H1 (cell line): ENCODE results near the gene C1orf21. TPM values are rescaled to one million over a fixed set of nuclear protein-coding genes. Genes with fewer than 3 reads are reported as not detected.

ENCODE experiments used
- CTCF ChIA-PET: fragments of 300-600 bp; sonication (Branson Sonifier 250); formaldehyde crosslinking; loops from one replicate; lab custom pipeline; 2021; ENCODE audit not compliant: partially characterized antibody; lab: Charles Lee
- POLR2A ChIA-PET: fragments of 300-600 bp; sonication (Branson Sonifier 250); formaldehyde crosslinking; loops from one replicate; lab custom pipeline; 2021; ENCODE audit warnings: inconsistent platforms; ENCODE audit not compliant: partially characterized antibody; lab: Charles Lee
- DNase-seq, 2 experiments: peaks; one replicate each; pipeline versions ENCODE4 v3.0.0 to v3.0.0-alpha.2; 2010 to 2022; ENCODE audit warnings: low spot score in 2 of 2, low read depth in 1 of 2, mixed read lengths in 1 of 2
- FAIRE-seq: peaks from 2 replicates; lab custom pipeline; 2011; peaks lifted over from hg19 to GRCh38; lab: Jason Lieb, UNC
- H2AFZ ChIP-seq: 2 replicates; pipeline ENCODE4 v1.8.1; 2012; ENCODE audit warnings: low read length, inconsistent platforms
- H2AK5ac ChIP-seq: 2 replicates; pipeline ENCODE4 v1.6.1; 2013; ENCODE audit warnings: low read depth, low read length
- H2BK120ac ChIP-seq: replicated peaks from 2 replicates; pipeline ENCODE3; 2013; ENCODE audit warnings: low read depth, low read length, inconsistent platforms
- H2BK12ac ChIP-seq: 2 replicates; pipeline ENCODE4 v1.6.1; 2013; ENCODE audit warnings: low read depth, low read length
- H2BK15ac ChIP-seq: 2 replicates; pipeline ENCODE4 v1.6.1; 2013; ENCODE audit warnings: low read length
- H2BK20ac ChIP-seq: 2 replicates; pipeline ENCODE4 v1.6.1; 2013; ENCODE audit warnings: low read length
- H2BK5ac ChIP-seq: 2 replicates; pipeline ENCODE4 v1.6.1; 2013; ENCODE audit warnings: low read depth, low read length
- H3K14ac ChIP-seq: 2 replicates; pipeline ENCODE4 v1.6.1; 2013; ENCODE audit warnings: inconsistent platforms; ENCODE audit not compliant: insufficient read length
- H3K18ac ChIP-seq: 2 replicates; pipeline ENCODE4 v1.6.1; 2013; ENCODE audit warnings: low read length; ENCODE audit errors: extremely low read depth
- H3K23ac ChIP-seq: 2 replicates; pipeline ENCODE4 v1.6.1; 2013; ENCODE audit warnings: inconsistent platforms; ENCODE audit not compliant: insufficient read length
- H3K23me2 ChIP-seq: 2 replicates; pipeline ENCODE4 v1.6.1; 2013; ENCODE audit warnings: low read depth, low read length
- H3K27ac ChIP-seq: 2 replicates; pipeline ENCODE4 v1.6.1; 2011; ENCODE audit warnings: low read depth, low read length, inconsistent platforms
- H3K27me3 ChIP-seq, 4 experiments: replicated peaks in 1 of 4; 1 replicate in 1 of 4; 2 replicates in 3 of 4; pipeline versions ENCODE4 v1.6.1 to v1.8.1; 2011 to 2013; ENCODE audit warnings: low read length in 3 of 4, mild to moderate bottlenecking in 3 of 4, inconsistent platforms in 2 of 4, mixed read lengths in 2 of 4, moderate library complexity in 1 of 4; ENCODE audit not compliant: control insufficient read depth in 3 of 4, insufficient read depth in 3 of 4; ENCODE audit errors: extremely low read depth in 1 of 4
- H3K36me3 ChIP-seq, 4 experiments: 2 replicates each; pipeline versions ENCODE4 v1.6.1 to v1.8.1; 2011 to 2013; ENCODE audit warnings: mild to moderate bottlenecking in 4 of 4, low read length in 3 of 4, moderate library complexity in 2 of 4, control low read depth in 1 of 4, inconsistent platforms in 1 of 4; ENCODE audit not compliant: insufficient read depth in 4 of 4, control insufficient read depth in 2 of 4
- H3K4ac ChIP-seq: replicated peaks from 2 replicates; pipeline ENCODE3; 2013; ENCODE audit warnings: low read length, low read depth, mixed read lengths, inconsistent platforms; ENCODE audit not compliant: insufficient read length
- H3K4me1 ChIP-seq, 4 experiments: replicated peaks in 1 of 4; 1 replicate in 1 of 4; 2 replicates in 3 of 4; pipeline versions ENCODE4 v1.6.1 to v1.8.1; 2011 to 2013; ENCODE audit warnings: low read length in 3 of 4, inconsistent platforms in 2 of 4, mixed read lengths in 1 of 4; ENCODE audit not compliant: insufficient read depth in 4 of 4, control insufficient read depth in 3 of 4
- H3K4me2 ChIP-seq, 2 experiments: 2 replicates each; pipeline versions ENCODE4 v1.6.1 to v1.8.1; 2011 to 2013; ENCODE audit warnings: low read depth in 2 of 2, low read length in 2 of 2, control low read depth in 1 of 2, inconsistent platforms in 1 of 2, mild to moderate bottlenecking in 1 of 2; ENCODE audit not compliant: insufficient read depth in 1 of 2
- H3K4me3 ChIP-seq, 4 experiments: fragments of 200-600, 300-600 bp in 1 of 4; sonication (generic), shearing (Covaris generic), sonication (Bioruptor Twin) in 1 of 4; 2 replicates each; pipeline versions ENCODE4 v1.5.1 to v1.8.1; 2011 to 2016; ENCODE audit warnings: low read length in 4 of 4, low read depth in 3 of 4, control low read depth in 2 of 4, inconsistent platforms in 2 of 4, mild to moderate bottlenecking in 2 of 4, mixed read lengths in 1 of 4, moderate library complexity in 1 of 4; ENCODE audit not compliant: insufficient read depth in 2 of 4; ENCODE audit errors: extremely low read depth in 1 of 4
- H3K56ac ChIP-seq: replicated peaks from 2 replicates; pipeline ENCODE3; 2013; ENCODE audit warnings: low read depth, mild to moderate bottlenecking, mixed read lengths, low read length, inconsistent platforms; ENCODE audit not compliant: insufficient read length
- H3K79me1 ChIP-seq: 2 replicates; pipeline ENCODE4 v1.6.1; 2013; ENCODE audit warnings: low read depth, low read length, control low read depth
- H3K79me2 ChIP-seq, 2 experiments: 2 replicates each; pipeline versions ENCODE4 v1.6.1 to v1.8.1; 2012 to 2013; ENCODE audit warnings: low read length in 2 of 2, mild to moderate bottlenecking in 2 of 2, inconsistent platforms in 1 of 2; ENCODE audit not compliant: insufficient read depth in 2 of 2, control insufficient read depth in 1 of 2
- H3K9ac ChIP-seq, 4 experiments: replicated peaks in 1 of 4; 1 replicate in 1 of 4; 2 replicates in 3 of 4; pipeline versions ENCODE4 v1.6.1 to v1.8.1; 2011 to 2013; ENCODE audit warnings: low read depth in 3 of 4, low read length in 3 of 4, control low read depth in 2 of 4, mild to moderate bottlenecking in 2 of 4, moderate library complexity in 2 of 4, inconsistent platforms in 1 of 4; ENCODE audit errors: extremely low read depth in 1 of 4
- H3K9me3 ChIP-seq, 2 experiments: 2 replicates each; pipeline versions ENCODE4 v1.6.1 to v1.8.1; 2012 to 2013; ENCODE audit warnings: mild to moderate bottlenecking in 2 of 2, moderate library complexity in 2 of 2, control low read depth in 1 of 2, inconsistent platforms in 1 of 2, low read depth in 1 of 2, low read length in 1 of 2, mixed read lengths in 1 of 2; ENCODE audit not compliant: insufficient read depth in 2 of 2
- H4K20me1 ChIP-seq, 2 experiments: replicated peaks in 1 of 2; 2 replicates each; pipeline versions ENCODE3 to v1.8.1; 2011 to 2013; ENCODE audit warnings: inconsistent platforms in 2 of 2, low read length in 2 of 2, mild to moderate bottlenecking in 1 of 2; ENCODE audit not compliant: insufficient read depth in 2 of 2, control insufficient read depth in 1 of 2
- H4K5ac ChIP-seq: 2 replicates; pipeline ENCODE4 v1.6.1; 2013; ENCODE audit warnings: low read length, low read depth, mixed read lengths, inconsistent platforms; ENCODE audit not compliant: insufficient read length
- H4K8ac ChIP-seq: 2 replicates; pipeline ENCODE4 v1.8.0; 2013; ENCODE audit warnings: mild to moderate bottlenecking, moderate library complexity, low read length, inconsistent platforms; ENCODE audit not compliant: insufficient read depth; ENCODE audit errors: extremely low read depth
- H4K91ac ChIP-seq: replicated peaks from 2 replicates; pipeline ENCODE3; 2013; ENCODE audit warnings: low read length, mixed read lengths, inconsistent platforms; ENCODE audit not compliant: insufficient read length
- CEBPB ChIP-seq: IDR thresholded peaks from 2 replicates; pipeline ENCODE4 v1.6.1; 2012; ENCODE audit warnings: low read depth, low read length
- JUND ChIP-seq: IDR thresholded peaks from 2 replicates; pipeline ENCODE4 v1.6.1; 2011; ENCODE audit warnings: mild to moderate bottlenecking, improper control_type of control experiment, low read length
- WGBS, 2 experiments: shearing (Covaris generic) in 1 of 2; methylation state at CpG; one replicate each; pipeline versions ENCODE4 v1.1.6 to v1.1.7; 2013 to 2015; ENCODE audit warnings: low lambda C conversion rate in 2 of 2, mixed read lengths in 2 of 2, inconsistent platforms in 1 of 2, low coverage in 1 of 2, missing lambda C conversion rate in 1 of 2; ENCODE audit not compliant: insufficient replicate concordance in 2 of 2, insufficient coverage in 1 of 2, insufficient read length in 1 of 2; ENCODE audit errors: extremely low coverage in 1 of 2, missing lambda C conversion rate in 1 of 2; 5-methylcytosine and 5-hydroxymethylcytosine counted together
- polyA plus RNA-seq, 7 experiments: library from polyadenylated mRNA; depleted of rRNA in 3 of 7; stranded (reverse) in 5 of 7; unstranded in 2 of 7; fragments of >200 nt in 5 of 7; fragments of 200-250 nt in 2 of 7; gene quantifications; 1 replicate in 5 of 7; 2 replicates in 1 of 7; 4 replicates in 1 of 7; pipeline versions ENCODE4 v1.2.1 to v1.2.3, GENCODE V29; 2011 to 2013; ENCODE audit warnings: missing spikeins in 2 of 7, mixed read lengths in 2 of 7
- total RNA-seq: library from RNA; stranded (reverse); fragmentation: NEBNext Ultra II Directional; extraction: Animal tissue kit (Norgen Biotek cat#: 25700); gene quantifications from 2 replicates; pipeline ENCODE4 v1.2.1, GENCODE V29; 2021

Gene C1orf21
- total and polyA plus RNA-seq, 2 of the 8 experiments (the other 6 are each of a cell fraction or from before 2014, with no cell fraction given), result 16.6 to 51.0 TPM

GRCh38 chr1:184365699-184366098, 21.1 kb upstream of the C1orf21 start:
- Histone ChIP-seq H3K27me3 (no peaks in the 10 kb centered on the region), H3K23ac (no peak overlapping the region), H3K4me3 (no peak overlapping the region), H3K56ac (no peak overlapping the region), H3K4me1 (no peaks in the 10 kb centered on the region), H3K14ac (no peak overlapping the region), H3K27ac (no peak overlapping the region), H2AK5ac (no peak overlapping the region), H3K79me2 (no peaks in the 10 kb centered on the region), H2AFZ (peak overlapping the region; percentile 33; the same call in 1 of the 2 replicates), H2BK120ac (no peak overlapping the region), H4K5ac (no peak overlapping the region), H2BK15ac (no peak overlapping the region), H3K18ac (no peak overlapping the region), H2BK5ac (no peak overlapping the region), H4K20me1 (no peaks in the 10 kb centered on the region), H3K4ac (no peak overlapping the region), H3K4me2 (no peak overlapping the region), H3K36me3 (no peaks in the 10 kb centered on the region), H3K9me3 (no peaks in the 10 kb centered on the region), H4K91ac (no peak overlapping the region), H4K8ac (no peak overlapping the region), H3K23me2 (no peaks in the 10 kb centered on the region; the same call in 1 of the 2 replicates), H2BK20ac (no peak overlapping the region), H3K79me1 (no peaks in the 10 kb centered on the region), H3K9ac (no peak overlapping the region), H2BK12ac (no peak overlapping the region)
- DNase-seq, result no peak
- 88% methylated on average over 2 of the region's 2 CpGs; no CpG with 5 or more reads in 1 of the 2 experiments for WGBS, 2 experiments
- ChIA-PET CTCF (interaction anchor here (0.6 to 1.9 kb wide), 3 partner anchors 9 to 775 kb away, joined by 3 to 4 read pairs (median 3); no protein-coding TSS in a partner anchor), POLR2A (no interaction called here)
- FAIRE-seq, result no peak
- TF ChIP-seq JUND, result no peak
- TF ChIP-seq CEBPB, result 0 out of 2 replicates have a peak, but pooled peaks have one; percentile 20
